PC-3 (cell line): Measurements from ENCODE around the gene RNPEP. TPM values are rescaled to one million over a fixed set of nuclear protein-coding genes. Genes with fewer than 3 reads are reported as not detected.

Experiments used
- ATAC-seq: fragments of 200-7000 bp; cut with Tn5 transposase; 2 replicates; pipeline ENCODE4 v1.9.1; 2020; ENCODE audit warnings: mild to moderate bottlenecking, moderate library complexity
- BruUV-seq: library from RNA; stranded (reverse); fragments of 400-500 nt; replicated peaks from 2 replicates; lab custom pipeline; 2021; lab: Mats Ljungman, UMichigan
- CTCF ChIA-PET: fragments of 300-600 bp; sonication (Branson Sonifier 250); formaldehyde crosslinking; loops from one replicate; lab custom pipeline; 2022; ENCODE audit warnings: antibody characterized with exemption; lab: Charles Lee
- POLR2A ChIA-PET: fragments of 300-600 bp; sonication (Branson Sonifier 250); formaldehyde crosslinking; loops from one replicate; lab custom pipeline; 2022; ENCODE audit warnings: antibody characterized with exemption; ENCODE audit not compliant: unreplicated experiment; lab: Charles Lee
- DNase-seq: peaks from one replicate; pipeline ENCODE4 v3.0.0-alpha.2; 2015
- H2AFZ ChIP-seq: fragments of 300-600 bp; sonication (generic); 2 replicates; pipeline ENCODE4 v1.6.0; 2016; ENCODE audit warnings: antibody characterized with exemption, low read length
- H3F3A ChIP-seq: fragments of 300-600 bp; sonication (generic); one replicate; pipeline ENCODE4 v1.6.0; 2017; ENCODE audit warnings: antibody characterized with exemption, low read length, control low read depth, mild to moderate bottlenecking; ENCODE audit not compliant: unreplicated experiment
- H3K27ac ChIP-seq: fragments of 300-600 bp; sonication (generic); 2 replicates; pipeline ENCODE4 v1.5.1; 2016; ENCODE audit warnings: mild to moderate bottlenecking, low read length
- H3K27me3 ChIP-seq: fragments of 300-600 bp; sonication (generic); 2 replicates; pipeline ENCODE4 v1.6.1; 2016; ENCODE audit warnings: low read length, mixed read lengths
- H3K36me3 ChIP-seq: fragments of 300-600 bp; sonication (generic); 2 replicates; pipeline ENCODE4 v1.6.1; 2016; ENCODE audit warnings: low read depth, mixed run types, low read length, mixed read lengths
- H3K4me1 ChIP-seq: fragments of 300-600 bp; sonication (generic); 2 replicates; pipeline ENCODE4 v1.5.1; 2016; ENCODE audit warnings: low read length; ENCODE audit not compliant: insufficient read depth
- H3K4me2 ChIP-seq: fragments of 300-600 bp; sonication (generic); 2 replicates; pipeline ENCODE4 v1.6.0; 2016; ENCODE audit warnings: low read length
- H3K4me3 ChIP-seq: fragments of 300-600 bp; sonication (generic); 2 replicates; pipeline ENCODE4 v1.5.1; 2016; ENCODE audit warnings: mild to moderate bottlenecking, low read length, mixed read lengths
- H3K79me2 ChIP-seq: fragments of 300-600 bp; sonication (generic); 2 replicates; pipeline ENCODE4 v1.6.1; 2017; ENCODE audit warnings: low read length, mixed read lengths
- H3K9ac ChIP-seq: fragments of 300-600 bp; sonication (generic); 2 replicates; pipeline ENCODE4 v1.6.0; 2016; ENCODE audit warnings: mild to moderate bottlenecking, low read length
- H3K9me2 ChIP-seq: fragments of 300-600 bp; sonication (generic); replicated peaks from 2 replicates; pipeline ENCODE4 v1.6.1; 2016; ENCODE audit warnings: mixed run types, low read length, mixed read lengths
- H3K9me3 ChIP-seq: fragments of 300-600 bp; sonication (generic); 2 replicates; pipeline ENCODE4 v1.6.1; 2016; ENCODE audit warnings: low read length, mixed read lengths
- H4K20me1 ChIP-seq: fragments of 300-600 bp; sonication (generic); 2 replicates; pipeline ENCODE4 v1.6.1; 2016; ENCODE audit warnings: low read length, mixed read lengths
- EZH2 ChIP-seq: fragments of 300-600 bp; sonication (generic); IDR thresholded peaks from one replicate; pipeline ENCODE4 v1.6.1; 2017; ENCODE audit warnings: antibody characterized with exemption, mild to moderate bottlenecking, low read length; ENCODE audit not compliant: unreplicated experiment
- EZH2phosphoT487 ChIP-seq: fragments of 300-600 bp; sonication (generic); IDR thresholded peaks from 2 replicates; pipeline ENCODE4 v1.6.1; 2018; ENCODE audit warnings: mild to moderate bottlenecking, antibody characterized with exemption, low read length, borderline replicate concordance
- intact Hi-C: fragments of 100-400 bp; cut with micrococcal nuclease; formaldehyde crosslinking; loops from 2 replicates; pipeline ENCODE4 v1.9.0; 2023
- total RNA-seq: library from RNA; depleted of rRNA; stranded (reverse); fragments of >200 nt; gene quantifications from 2 replicates; pipeline ENCODE4 v1.2.3, GENCODE V29; 2014
- TF ChIP-seq, protein P1 (sequence below): fragments of 300-600 bp; sonication (generic); conservative IDR thresholded peaks from 2 replicates; pipeline ENCODE4 v1.5.1; 2017; ENCODE audit warnings: antibody characterized with exemption, low read depth, mild to moderate bottlenecking, low read length

The RNPEP gene
- total RNA-seq, 1 experiment from 2014 or later, result 64.7 TPM

- Histone ChIP-seq H3K9me2 (no peaks in the 10 kb centered on the region), H2AFZ (no peak overlapping the region), H3K4me1 (peaks cover 24% of the 10 kb centered on the region), H3K36me3 (no peaks in the 10 kb centered on the region), H3K27me3 (no peaks in the 10 kb centered on the region), H3K4me2 (no peak overlapping the region), H3K9ac (no peak overlapping the region), H3K79me2 (no peaks in the 10 kb centered on the region), H4K20me1 (no peaks in the 10 kb centered on the region), H3K4me3 (no peak overlapping the region), H3K9me3 (no peaks in the 10 kb centered on the region), H3K27ac (no peak overlapping the region), H3F3A (peaks cover 3% of the 10 kb centered on the region)
- intact Hi-C loops, result no loop called here
- DNase-seq (no peak), ATAC-seq (no peak)
- TF ChIP-seq EZH2phosphoT487 (no peak), EZH2 (no peak)
- TF ChIP-seq, protein P1, sequence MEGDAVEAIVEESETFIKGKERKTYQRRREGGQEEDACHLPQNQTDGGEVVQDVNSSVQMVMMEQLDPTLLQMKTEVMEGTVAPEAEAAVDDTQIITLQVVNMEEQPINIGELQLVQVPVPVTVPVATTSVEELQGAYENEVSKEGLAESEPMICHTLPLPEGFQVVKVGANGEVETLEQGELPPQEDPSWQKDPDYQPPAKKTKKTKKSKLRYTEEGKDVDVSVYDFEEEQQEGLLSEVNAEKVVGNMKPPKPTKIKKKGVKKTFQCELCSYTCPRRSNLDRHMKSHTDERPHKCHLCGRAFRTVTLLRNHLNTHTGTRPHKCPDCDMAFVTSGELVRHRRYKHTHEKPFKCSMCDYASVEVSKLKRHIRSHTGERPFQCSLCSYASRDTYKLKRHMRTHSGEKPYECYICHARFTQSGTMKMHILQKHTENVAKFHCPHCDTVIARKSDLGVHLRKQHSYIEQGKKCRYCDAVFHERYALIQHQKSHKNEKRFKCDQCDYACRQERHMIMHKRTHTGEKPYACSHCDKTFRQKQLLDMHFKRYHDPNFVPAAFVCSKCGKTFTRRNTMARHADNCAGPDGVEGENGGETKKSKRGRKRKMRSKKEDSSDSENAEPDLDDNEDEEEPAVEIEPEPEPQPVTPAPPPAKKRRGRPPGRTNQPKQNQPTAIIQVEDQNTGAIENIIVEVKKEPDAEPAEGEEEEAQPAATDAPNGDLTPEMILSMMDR, result no peak
- POLR2A ChIA-PET, result no interaction called here
- CTCF ChIA-PET, result no interaction called here
- no TSS peak for BruUV-seq
These were observed 54.3 kb downstream of the RNPEP start for GRCh38 chr1:202036595-202037387.

GRCh38 chr1:202037706-202038296 lies 55.4 kb downstream of the RNPEP start:
- ChIA-PET CTCF (no interaction called here), POLR2A (no interaction called here)
- no peaks in the 10 kb centered on the region for H3K9me3 ChIP-seq
- no peak overlapping the region for H3K4me3 ChIP-seq
- no peak for ATAC-seq
- H3K4me1 ChIP-seq, result peaks cover 19% of the 10 kb centered on the region
- H3K27ac ChIP-seq, result no peak overlapping the region
- no peaks in the 10 kb centered on the region for H3K9me2 ChIP-seq
- no peaks in the 10 kb centered on the region for H3K27me3 ChIP-seq
- H2AFZ ChIP-seq, result no peak overlapping the region
- no peaks in the 10 kb centered on the region for H3K79me2 ChIP-seq
- peaks cover 3% of the 10 kb centered on the region for H3F3A ChIP-seq
- H4K20me1 ChIP-seq, result no peaks in the 10 kb centered on the region
- H3K36me3 ChIP-seq, result no peaks in the 10 kb centered on the region
- no peak overlapping the region for H3K4me2 ChIP-seq
- H3K9ac ChIP-seq, result no peak overlapping the region
- intact Hi-C loops, result no loop called here
- no peak for DNase-seq
- BruUV-seq, result no TSS peak
- TF ChIP-seq EZH2 (no peak), EZH2phosphoT487 (no peak)
- TF ChIP-seq, protein P1, result no peak
